Caco-2 (cell line): ENCODE data around the gene HS3ST3B1. TPM values are rescaled to one million over a fixed set of nuclear protein-coding genes. Genes with fewer than 3 reads are reported as not detected.

ENCODE experiments used
- BruUV-seq: library from RNA; stranded (reverse); fragments of 400-500 nt; replicated peaks from 2 replicates; lab custom pipeline; 2021; lab: Mats Ljungman, UMichigan
- CTCF ChIA-PET: fragments of 300-600 bp; sonication (Branson Sonifier 250); formaldehyde crosslinking; loops from one replicate; lab custom pipeline; 2022; ENCODE audit warnings: antibody characterized with exemption; lab: Charles Lee
- POLR2A ChIA-PET: fragments of 300-600 bp; sonication (Branson Sonifier 250); formaldehyde crosslinking; loops from one replicate; lab custom pipeline; 2022; ENCODE audit warnings: antibody characterized with exemption; lab: Charles Lee
- DNase-seq, 2 experiments: peaks; one replicate each; pipeline versions ENCODE4 v3.0.0 to v3.0.0-alpha.2; 2020 to 2022
- H3K27me3 ChIP-seq: replicated peaks from 2 replicates; pipeline ENCODE4 v1.6.0; 2011; ENCODE audit warnings: low read length; ENCODE audit not compliant: control insufficient read depth, insufficient read depth
- H3K36me3 ChIP-seq: 2 replicates; pipeline ENCODE4 v1.5.1; 2011; ENCODE audit warnings: low read length; ENCODE audit not compliant: control insufficient read depth, insufficient read depth
- H3K4me1 ChIP-seq: fragments of 250-450 bp; sonication (Bioruptor Pico); 2 replicates; pipeline ENCODE4 v1.5.1; 2020; ENCODE audit warnings: mild to moderate bottlenecking
- H3K4me3 ChIP-seq: 2 replicates; pipeline ENCODE4 v1.5.1; 2011; ENCODE audit warnings: low read depth, mild to moderate bottlenecking, control low read depth, low read length
- H3K9me3 ChIP-seq: fragments of 250-450 bp; sonication (Bioruptor Pico); 2 replicates; pipeline ENCODE4 v1.5.1; 2020; ENCODE audit warnings: mild to moderate bottlenecking, moderate library complexity
- H3K27ac Mint-ChIP-seq: one replicate; pipeline ENCODE4 v1.8.0; 2022; ENCODE audit warnings: mixed read lengths; ENCODE audit not compliant: unreplicated experiment
- H3K27me3 Mint-ChIP-seq: one replicate; pipeline ENCODE4 v1.8.0; 2022; ENCODE audit warnings: mixed read lengths; ENCODE audit not compliant: insufficient read depth, unreplicated experiment
- H3K36me3 Mint-ChIP-seq: one replicate; pipeline ENCODE4 v1.8.0; 2022; ENCODE audit warnings: mild to moderate bottlenecking, mixed read lengths; ENCODE audit not compliant: insufficient read depth, unreplicated experiment
- H3K4me1 Mint-ChIP-seq: one replicate; pipeline ENCODE4 v1.8.0; 2022; ENCODE audit warnings: low read depth, mixed read lengths; ENCODE audit not compliant: unreplicated experiment
- H3K4me3 Mint-ChIP-seq: one replicate; pipeline ENCODE4 v1.8.0; 2022; ENCODE audit warnings: mild to moderate bottlenecking, moderate library complexity, mixed read lengths; ENCODE audit not compliant: unreplicated experiment
- H3K9me3 Mint-ChIP-seq: one replicate; pipeline ENCODE4 v1.8.0; 2022; ENCODE audit warnings: mixed read lengths; ENCODE audit not compliant: unreplicated experiment
- CTCF ChIP-seq, 2 experiments: fragments of 200-600 bp in 1 of 2; IDR thresholded peaks; 1 replicate in 1 of 2; 2 replicates in 1 of 2; pipeline versions ENCODE4 v1.5.1 to v1.8.0; 2011 to 2022; ENCODE audit warnings: antibody characterized with exemption in 1 of 2, control low read depth in 1 of 2, inconsistent platforms in 1 of 2, low read depth in 1 of 2, low read length in 1 of 2, mild to moderate bottlenecking in 1 of 2, moderate library complexity in 1 of 2; ENCODE audit not compliant: insufficient read depth in 1 of 2, severe bottlenecking in 1 of 2, unreplicated experiment in 1 of 2
- intact Hi-C: fragments of 100-400 bp; cut with micrococcal nuclease; formaldehyde crosslinking; loops from one replicate; pipeline ENCODE4 v1.10.0; 2022; ENCODE audit not compliant: unreplicated experiment
- total RNA-seq: library from RNA; stranded (reverse); gene quantifications from 2 replicates; pipeline ENCODE4 v1.2.3, GENCODE V29; 2022

The HS3ST3B1 gene
- total RNA-seq, 1 experiment from 2014 or later: 1.9 TPM

- no peaks in the 10 kb centered on the region for H3K9me3 Mint-ChIP-seq
- Histone ChIP-seq H3K36me3 (no peaks in the 10 kb centered on the region), H3K4me1 (no peaks in the 10 kb centered on the region), H3K9me3 (no peaks in the 10 kb centered on the region), H3K27me3 (no peaks in the 10 kb centered on the region), H3K4me3 (no peak overlapping the region)
- no peak for TF ChIP-seq CTCF (IDR thresholded peaks at IDR 0.05; ENCODE audit: insufficient read depth in 1 of 2, low read depth in 1 of 2, low read length in 1 of 2, severe bottlenecking in 1 of 2, unreplicated experiment in 1 of 2)
- POLR2A ChIA-PET: no interaction called here
- CTCF ChIA-PET: no interaction called here
- no peaks in the 10 kb centered on the region for H3K4me1 Mint-ChIP-seq
- no peaks in the 10 kb centered on the region for H3K36me3 Mint-ChIP-seq
- DNase-seq: no peak
- H3K4me3 Mint-ChIP-seq: no peak overlapping the region
- no peaks in the 10 kb centered on the region for H3K27me3 Mint-ChIP-seq
- BruUV-seq: no TSS peak
- intact Hi-C loops: no loop called here
- H3K27ac Mint-ChIP-seq: no peak overlapping the region
Measured at GRCh38 chr17:14310101-14310500, 9.2 kb downstream of the HS3ST3B1 start.

- ChIA-PET CTCF (no interaction called here), POLR2A (no interaction called here)
- no peak for TF ChIP-seq CTCF (IDR thresholded peaks at IDR 0.05; ENCODE audit: insufficient read depth in 1 of 2, low read depth in 1 of 2, low read length in 1 of 2, severe bottlenecking in 1 of 2, unreplicated experiment in 1 of 2)
- Histone ChIP-seq H3K9me3 (no peaks in the 10 kb centered on the region), H3K36me3 (no peaks in the 10 kb centered on the region), H3K4me1 (no peaks in the 10 kb centered on the region), H3K27me3 (no peaks in the 10 kb centered on the region), H3K4me3 (no peak overlapping the region)
- Mint-ChIP-seq H3K4me1 (no peaks in the 10 kb centered on the region), H3K9me3 (no peaks in the 10 kb centered on the region), H3K4me3 (no peak overlapping the region), H3K27ac (no peak overlapping the region), H3K36me3 (no peaks in the 10 kb centered on the region), H3K27me3 (no peaks in the 10 kb centered on the region)
- intact Hi-C loops: no loop called here
- no peak for DNase-seq
- BruUV-seq: no TSS peak
Measured at GRCh38 chr17:14310605-14311004, 9.7 kb downstream of the HS3ST3B1 start.

- TF ChIP-seq CTCF (IDR thresholded peaks at IDR 0.05; ENCODE audit: insufficient read depth in 1 of 2, low read depth in 1 of 2, low read length in 1 of 2, severe bottlenecking in 1 of 2, unreplicated experiment in 1 of 2): no peak
- no peaks in the 10 kb centered on the region for H3K4me1 ChIP-seq
- H3K9me3 ChIP-seq: no peaks in the 10 kb centered on the region
- ChIA-PET CTCF (no interaction called here), POLR2A (no interaction called here)
- H3K4me3 ChIP-seq: no peak overlapping the region
- no peak overlapping the region for H3K27ac Mint-ChIP-seq
- intact Hi-C loops: no loop called here
- H3K4me3 Mint-ChIP-seq: no peak overlapping the region
- DNase-seq: no peak
- no peaks in the 10 kb centered on the region for H3K36me3 Mint-ChIP-seq
- H3K27me3 Mint-ChIP-seq: no peaks in the 10 kb centered on the region
- BruUV-seq: no TSS peak
- H3K9me3 Mint-ChIP-seq: no peaks in the 10 kb centered on the region
- no peaks in the 10 kb centered on the region for H3K36me3 ChIP-seq
- H3K27me3 ChIP-seq: no peaks in the 10 kb centered on the region
- no peaks in the 10 kb centered on the region for H3K4me1 Mint-ChIP-seq
Measured at GRCh38 chr17:14311186-14311705, 10.4 kb downstream of the HS3ST3B1 start.
